Measurements from ENCODE around the gene OR4P4. TPM values are rescaled to one million over a fixed set of nuclear protein-coding genes. Genes with fewer than 3 reads are reported as not detected.

The OR4P4 gene
- total and polyA plus RNA-seq, 2 donors (not counting 3 experiments of a cell fraction or from before 2014, with no cell fraction given), result not detected

DNA sequence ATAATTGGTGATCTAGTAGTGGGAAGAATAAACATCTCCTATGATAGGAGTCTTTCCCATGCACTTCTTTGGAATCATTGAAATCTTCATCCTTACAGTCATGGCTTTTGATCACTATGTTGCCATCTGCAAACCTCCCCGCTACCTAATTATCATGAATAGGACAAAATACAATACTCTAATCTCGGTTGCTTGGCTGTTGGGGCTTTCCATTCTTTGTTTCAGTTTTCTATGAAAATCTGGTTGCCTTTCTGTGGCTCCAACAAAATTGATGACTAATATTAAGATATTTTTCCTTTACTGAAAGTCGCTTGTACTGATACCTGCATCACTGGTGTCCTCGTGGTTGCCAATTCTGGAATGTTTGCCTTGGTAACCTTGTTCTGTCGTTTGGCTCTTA, 38.9 kb downstream of the OR4P4 start:
- no peak for DNase-seq (ENCODE audit: low read depth, low spot score)
- H3K4me3 ChIP-seq (replicated peaks in 1 of 3; ENCODE audit: insufficient read depth in 1 of 3, low read depth in 1 of 3, low read length in 3 of 3), result no peak overlapping the region
- FAIRE-seq, result no peak
- H3K4me2 ChIP-seq (ENCODE audit: insufficient read depth, low read length), result no peak overlapping the region
- ChIA-PET POLR2A (no interaction called here), CTCF (no interaction called here)
- H3K9me1 ChIP-seq (replicated peaks; ENCODE audit: control insufficient read depth, extremely low read depth, insufficient read depth, low read length), result no peaks in the 10 kb centered on the region
- H3K9me3 ChIP-seq (replicated peaks; ENCODE audit: control insufficient read depth, insufficient read depth, low read length), result peaks cover 4% of the 10 kb centered on the region
- H2AFZ ChIP-seq (ENCODE audit: low read depth, low read length), result no peak overlapping the region
- no peaks in the 10 kb centered on the region for H3K27me3 ChIP-seq (ENCODE audit: control insufficient read depth in 2 of 2, insufficient read depth in 2 of 2, low read length in 2 of 2)
- dilution Hi-C loops (cut with MboI; ENCODE audit: extremely low pct_ligation_motif_present, low sequenced_read_pairs) (no loop called here), intact Hi-C loops (cut with micrococcal nuclease) (no loop called here)
- no peak for TF ChIP-seq MAX (IDR thresholded peaks at IDR 0.05; ENCODE audit: insufficient read depth, insufficient read length)
- TF ChIP-seq MYC (IDR thresholded peaks at IDR 0.05; ENCODE audit: low read depth, low read length), result no peak
- TF ChIP-seq FOS (IDR thresholded peaks at IDR 0.05; ENCODE audit: borderline replicate concordance, insufficient read depth, low read length), result no peak
- TF ChIP-seq GATA2 (IDR thresholded peaks at IDR 0.05; ENCODE audit: insufficient read depth, insufficient read length, low read depth, low read length), result no peak
- H3K27ac ChIP-seq (ENCODE audit: insufficient read depth, low read depth, low read length), result no peak overlapping the region
- H3K9ac ChIP-seq (replicated peaks; ENCODE audit: extremely low read depth, insufficient read depth, low read length), result no peak overlapping the region
- no peaks in the 10 kb centered on the region for H3K36me3 ChIP-seq (ENCODE audit: control insufficient read depth in 2 of 2, extremely low read depth in 1 of 2, insufficient read depth in 2 of 2, low read length in 2 of 2)
- H3K4me1 ChIP-seq (ENCODE audit: control insufficient read depth, extremely low read depth, insufficient read depth, low read length), result no peaks in the 10 kb centered on the region
- BruUV-seq (replicated peaks), result no TSS peak
- no peaks in the 10 kb centered on the region for H4K20me1 ChIP-seq (replicated peaks; ENCODE audit: control insufficient read depth, extremely low read depth, insufficient read depth, low read length)
- H3K79me2 ChIP-seq (ENCODE audit: control insufficient read depth, insufficient read depth, low read length), result no peaks in the 10 kb centered on the region

Other genes starting within 250 kb of the OR4P4 start
- gene OR4C15, start 80.6 kb upstream of the OR4P4 start, total RNA-seq, result not detected in 2 replicates
- not detected in 2 replicates for gene OR4C15, start 80.6 kb upstream of the OR4P4 start, polyA plus RNA-seq
- not detected in 2 replicates for gene OR4C16, start 63.0 kb upstream of the OR4P4 start, total RNA-seq
- not detected in 2 replicates for gene OR4C16, start 63.0 kb upstream of the OR4P4 start, polyA plus RNA-seq
- gene OR4C11, start 27.5 kb upstream of the OR4P4 start, total RNA-seq, result not detected in 2 replicates
- gene OR4C11, start 27.5 kb upstream of the OR4P4 start, polyA plus RNA-seq, result not detected in 2 replicates
- not detected in 2 replicates for gene OR4S2, start 13.2 kb downstream of the OR4P4 start, total RNA-seq
- not detected in 2 replicates for gene OR4S2, start 13.2 kb downstream of the OR4P4 start, polyA plus RNA-seq
- not detected in 2 replicates for gene OR4C6, start 27.1 kb downstream of the OR4P4 start, total RNA-seq
- gene OR4C6, start 27.1 kb downstream of the OR4P4 start, polyA plus RNA-seq, result not detected in 2 replicates
- not detected in 2 replicates for gene OR5D13, start 138.3 kb downstream of the OR4P4 start, total RNA-seq
- gene OR5D13, start 138.3 kb downstream of the OR4P4 start, polyA plus RNA-seq, result not detected in 2 replicates
- gene OR5D14, start 160.4 kb downstream of the OR4P4 start, total RNA-seq, result not detected in 2 replicates
- not detected in 2 replicates for gene OR5D14, start 160.4 kb downstream of the OR4P4 start, polyA plus RNA-seq
- gene OR5L1, start 176.3 kb downstream of the OR4P4 start, total RNA-seq, result not detected in 2 replicates
- gene OR5L1, start 176.3 kb downstream of the OR4P4 start, polyA plus RNA-seq, result not detected in 2 replicates
- gene OR5D18, start 184.5 kb downstream of the OR4P4 start, total RNA-seq, result not detected in 2 replicates
- gene OR5D18, start 184.5 kb downstream of the OR4P4 start, polyA plus RNA-seq, result not detected in 2 replicates
- gene OR5L2, start 192.1 kb downstream of the OR4P4 start, total RNA-seq, result not detected in 2 replicates
- not detected in 2 replicates for gene OR5L2, start 192.1 kb downstream of the OR4P4 start, polyA plus RNA-seq
- not detected in 2 replicates for gene OR5D16, start 203.6 kb downstream of the OR4P4 start, total RNA-seq
- not detected in 2 replicates for gene OR5D16, start 203.6 kb downstream of the OR4P4 start, polyA plus RNA-seq
- not detected in 2 replicates for gene TRIM51, start 248.2 kb downstream of the OR4P4 start, total RNA-seq
- not detected in 2 replicates for gene TRIM51, start 248.2 kb downstream of the OR4P4 start, polyA plus RNA-seq

Data from endothelial cell of umbilical vein (primary cell).